SK-N-DZ (cell line): Measurements from ENCODE around the gene RNF186.

ENCODE experiments used
- DNase-seq: peaks from one replicate; pipeline ENCODE4 v3.0.0-alpha.2; 2015; ENCODE audit warnings: low spot score

The RNF186 gene

GRCh38 chr1:19764848-19765247 lies 50.2 kb downstream of the RNF186 start:
- no peak for DNase-seq
